Brain microvascular endothelial cell (primary cell): ENCODE measurements around the gene GMDS.

Experiments used
- DNase-seq: peaks from one replicate; pipeline ENCODE4 v3.0.0-alpha.2; 2020
- H3K27ac ChIP-seq: fragments of 250-450 bp; sonication (Bioruptor Pico); 2 replicates; pipeline ENCODE4 v1.5.1; 2020; ENCODE audit warnings: mild to moderate bottlenecking, moderate library complexity
- H3K27me3 ChIP-seq: fragments of 250-450 bp; sonication (Bioruptor Pico); replicated peaks from 2 replicates; pipeline ENCODE4 v1.5.1; 2020; ENCODE audit warnings: mild to moderate bottlenecking
- H3K36me3 ChIP-seq: fragments of 250-450 bp; sonication (Bioruptor Pico); replicated peaks from 2 replicates; pipeline ENCODE4 v1.5.1; 2020; ENCODE audit warnings: mild to moderate bottlenecking
- H3K4me3 ChIP-seq: 2 replicates; pipeline ENCODE4 v1.5.1; 2011; ENCODE audit warnings: low read depth, mild to moderate bottlenecking, control low read depth, low read length, moderate library complexity
- in situ Hi-C: cut with HindIII; loops from 2 replicates; pipeline ENCODE4 v1.10.0; 2017; ENCODE audit warnings: low sequenced_read_pairs, low pct_ligation_motif_present
- TF ChIP-seq, protein P1 (sequence below): IDR thresholded peaks from 2 replicates; pipeline ENCODE4 v1.5.1; 2011; ENCODE audit warnings: low read depth, mild to moderate bottlenecking, moderate library complexity, low read length, control low read depth, inconsistent platforms; ENCODE audit errors: missing control alignments

Gene GMDS

DNA sequence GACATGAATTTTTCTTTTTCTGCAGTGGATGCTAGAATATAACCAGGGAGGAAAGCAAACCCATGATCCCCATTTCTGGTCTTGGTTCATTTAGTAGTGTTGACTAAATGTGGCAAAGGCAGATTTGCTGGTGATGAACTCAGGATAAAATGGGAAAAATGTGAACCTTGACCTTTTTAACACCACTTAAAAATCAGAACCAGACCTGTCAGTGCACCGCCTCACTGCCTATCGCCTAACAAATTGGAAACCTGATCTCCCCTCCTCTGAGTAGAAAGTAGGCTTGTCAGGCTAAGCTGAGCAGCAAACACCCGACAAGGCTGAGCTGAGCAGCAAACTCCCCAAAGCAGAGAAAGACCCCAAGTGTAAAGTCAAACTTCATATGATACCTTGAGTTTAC lies 380.9 kb downstream of the GMDS start:
- DNase-seq: no peak
- in situ Hi-C loops: no loop called here
- TF ChIP-seq, protein P1, sequence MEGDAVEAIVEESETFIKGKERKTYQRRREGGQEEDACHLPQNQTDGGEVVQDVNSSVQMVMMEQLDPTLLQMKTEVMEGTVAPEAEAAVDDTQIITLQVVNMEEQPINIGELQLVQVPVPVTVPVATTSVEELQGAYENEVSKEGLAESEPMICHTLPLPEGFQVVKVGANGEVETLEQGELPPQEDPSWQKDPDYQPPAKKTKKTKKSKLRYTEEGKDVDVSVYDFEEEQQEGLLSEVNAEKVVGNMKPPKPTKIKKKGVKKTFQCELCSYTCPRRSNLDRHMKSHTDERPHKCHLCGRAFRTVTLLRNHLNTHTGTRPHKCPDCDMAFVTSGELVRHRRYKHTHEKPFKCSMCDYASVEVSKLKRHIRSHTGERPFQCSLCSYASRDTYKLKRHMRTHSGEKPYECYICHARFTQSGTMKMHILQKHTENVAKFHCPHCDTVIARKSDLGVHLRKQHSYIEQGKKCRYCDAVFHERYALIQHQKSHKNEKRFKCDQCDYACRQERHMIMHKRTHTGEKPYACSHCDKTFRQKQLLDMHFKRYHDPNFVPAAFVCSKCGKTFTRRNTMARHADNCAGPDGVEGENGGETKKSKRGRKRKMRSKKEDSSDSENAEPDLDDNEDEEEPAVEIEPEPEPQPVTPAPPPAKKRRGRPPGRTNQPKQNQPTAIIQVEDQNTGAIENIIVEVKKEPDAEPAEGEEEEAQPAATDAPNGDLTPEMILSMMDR: no peak
- H3K27ac ChIP-seq: no peak overlapping the region
- no peak overlapping the region for H3K4me3 ChIP-seq
- no peaks in the 10 kb centered on the region for H3K36me3 ChIP-seq
- H3K27me3 ChIP-seq: no peaks in the 10 kb centered on the region

DNA sequence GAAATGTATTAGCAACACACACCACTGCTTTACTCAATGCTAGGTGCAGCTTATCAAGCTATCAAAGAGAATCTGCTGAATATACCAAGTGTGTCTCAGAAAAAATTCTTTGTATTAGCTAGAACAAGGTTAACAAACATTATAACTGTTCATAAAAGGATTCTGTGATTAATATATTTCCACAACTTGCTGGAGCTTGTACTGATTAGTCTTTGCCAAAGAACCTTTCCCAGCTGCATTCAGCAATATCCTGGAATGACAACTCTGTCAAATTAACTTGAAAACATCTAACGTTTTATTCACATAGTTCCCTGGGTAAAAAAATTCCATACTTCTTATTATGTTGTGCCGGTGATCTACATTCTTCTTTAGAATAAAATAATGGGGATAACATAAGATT lies 383.0 kb downstream of the GMDS start:
- no peak for DNase-seq
- Histone ChIP-seq H3K27me3 (no peaks in the 10 kb centered on the region), H3K27ac (no peak overlapping the region), H3K36me3 (no peaks in the 10 kb centered on the region), H3K4me3 (no peak overlapping the region)
- TF ChIP-seq, protein P1: no peak
- in situ Hi-C loops: no loop called here

DNA sequence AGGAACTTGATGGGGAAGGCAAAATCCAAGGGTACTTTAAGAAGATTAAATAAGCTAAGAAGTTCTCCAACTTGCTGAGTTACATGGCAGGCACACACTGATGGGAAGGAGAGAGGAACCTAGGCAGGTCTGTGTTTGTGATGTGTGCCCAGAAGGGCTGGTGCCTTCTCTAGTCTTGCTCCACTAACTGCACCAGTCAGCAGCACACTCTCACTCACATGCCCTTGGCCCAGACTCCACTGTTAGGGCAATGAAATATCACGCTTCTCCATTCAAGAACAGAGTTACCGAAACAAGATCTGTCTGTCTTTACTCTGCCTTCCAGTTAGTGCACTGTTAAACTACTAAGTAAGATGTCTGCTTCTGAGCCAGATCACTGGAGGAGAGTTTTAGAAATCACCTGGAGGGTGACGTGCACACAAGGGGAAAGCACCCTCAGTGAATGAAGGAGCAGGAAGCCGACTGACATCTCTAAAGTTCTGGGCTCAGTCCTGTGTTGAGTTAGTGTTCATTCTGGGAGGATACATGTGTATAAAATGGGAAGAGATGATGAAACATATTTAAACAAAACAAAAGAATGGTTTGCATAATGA lies 384.6 kb downstream of the GMDS start:
- H3K4me3 ChIP-seq: no peak overlapping the region
- no peak for DNase-seq
- H3K27ac ChIP-seq: no peak overlapping the region
- TF ChIP-seq, protein P1: no peak
- in situ Hi-C loops: no loop called here
- no peaks in the 10 kb centered on the region for H3K36me3 ChIP-seq
- no peaks in the 10 kb centered on the region for H3K27me3 ChIP-seq

DNA sequence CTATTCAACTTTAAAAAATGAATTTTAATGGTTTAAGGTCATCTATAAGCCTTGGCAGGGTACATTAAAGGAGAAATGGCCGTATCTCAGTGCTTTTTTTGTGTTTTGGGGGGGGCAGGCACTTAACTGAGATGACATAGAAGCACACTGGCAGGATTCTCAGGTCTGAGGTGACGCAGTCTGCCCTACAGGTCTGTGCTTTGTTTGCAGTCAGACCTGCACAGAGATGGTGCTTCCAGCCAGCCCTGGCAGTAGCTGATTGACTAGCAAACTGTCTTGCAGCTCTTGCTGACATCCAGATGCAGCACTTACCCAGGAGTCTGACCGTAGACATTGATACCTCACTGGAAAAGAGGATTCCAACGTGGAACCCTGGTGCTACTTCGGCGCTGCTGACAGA lies 386.5 kb downstream of the GMDS start:
- no peaks in the 10 kb centered on the region for H3K27me3 ChIP-seq
- TF ChIP-seq, protein P1: no peak
- H3K27ac ChIP-seq: no peak overlapping the region
- H3K4me3 ChIP-seq: no peak overlapping the region
- DNase-seq: no peak
- in situ Hi-C loops: no loop called here
- H3K36me3 ChIP-seq: no peaks in the 10 kb centered on the region

DNA sequence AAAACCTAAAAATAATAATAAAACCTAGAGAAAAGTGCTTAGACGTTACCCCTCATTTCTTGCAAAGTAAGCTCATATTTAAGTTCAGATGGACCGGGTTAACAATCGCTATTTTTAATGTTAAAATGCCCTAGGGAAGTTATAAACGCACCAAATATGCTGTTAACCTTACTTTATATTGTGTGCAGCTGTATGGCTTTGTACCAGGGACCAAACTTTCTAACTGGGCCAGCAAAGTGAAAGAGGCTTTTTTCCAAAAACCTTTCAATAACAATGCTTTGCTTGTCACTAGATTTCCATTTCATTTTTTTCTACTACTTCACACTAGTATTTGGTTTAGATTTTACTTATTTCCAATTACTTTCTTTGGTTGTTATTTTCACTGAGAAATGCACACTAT lies 387.2 kb downstream of the GMDS start:
- Histone ChIP-seq H3K4me3 (no peak overlapping the region), H3K27me3 (no peaks in the 10 kb centered on the region), H3K36me3 (no peaks in the 10 kb centered on the region), H3K27ac (no peak overlapping the region)
- in situ Hi-C loops: no loop called here
- TF ChIP-seq, protein P1: no peak
- DNase-seq: no peak

DNA sequence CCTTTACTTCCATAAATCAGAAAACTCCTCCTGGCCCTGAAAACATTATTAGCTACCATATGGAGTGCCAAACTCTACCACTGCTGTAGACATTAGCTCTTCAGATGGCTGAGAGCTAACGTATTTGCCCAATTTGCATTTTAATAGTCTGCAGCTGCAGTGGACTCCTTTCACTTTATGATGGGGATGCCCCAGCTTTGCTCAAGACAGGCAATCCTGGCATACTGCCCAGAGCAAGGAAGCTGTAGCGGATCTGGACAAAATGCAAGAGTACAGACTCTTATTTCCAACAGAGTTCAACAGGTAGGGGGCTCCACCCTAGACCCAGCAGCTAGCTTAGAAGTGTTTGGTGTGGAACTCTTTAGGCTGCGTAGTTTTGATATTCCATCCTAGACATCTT lies 389.0 kb downstream of the GMDS start:
- no peak overlapping the region for H3K4me3 ChIP-seq
- H3K27me3 ChIP-seq: no peaks in the 10 kb centered on the region
- peak; percentile 27 for DNase-seq
- no peaks in the 10 kb centered on the region for H3K36me3 ChIP-seq
- no peak overlapping the region for H3K27ac ChIP-seq
- TF ChIP-seq, protein P1: no peak
- in situ Hi-C loops: no loop called here
